GM18870 (cell line): Measurements from ENCODE around the gene KBTBD8.

Experiments
- ATAC-seq: cut with Tn5 transposase; IDR thresholded peaks from one replicate; pipeline ENCODE4 v1.9.1; 2021; ENCODE audit warnings: moderate library complexity; ENCODE audit not compliant: unreplicated experiment

Gene KBTBD8

GRCh38 chr3:67031986-67032385 is 33.9 kb downstream of the KBTBD8 start:
- no peak for ATAC-seq

DNA sequence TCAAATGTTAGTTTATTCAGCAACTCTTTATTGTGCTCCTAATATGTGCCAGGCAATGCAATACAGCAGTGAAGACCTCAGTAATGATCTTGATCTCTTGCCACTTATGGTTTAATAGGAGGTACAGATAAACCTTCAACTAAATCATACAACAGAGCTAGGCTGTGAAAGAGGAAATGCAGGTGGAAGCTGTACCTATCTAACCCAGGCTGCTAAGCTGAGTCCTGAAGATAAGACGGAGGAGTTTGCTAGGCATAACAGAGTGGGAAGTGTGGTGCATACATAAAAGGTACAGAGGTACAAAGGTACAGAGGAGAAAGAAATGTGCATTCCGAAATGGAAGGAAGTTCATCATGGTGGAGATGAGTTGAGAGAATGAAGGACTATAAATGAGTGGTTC is 35.0 kb downstream of the KBTBD8 start:
- ATAC-seq: no peak

DNA sequence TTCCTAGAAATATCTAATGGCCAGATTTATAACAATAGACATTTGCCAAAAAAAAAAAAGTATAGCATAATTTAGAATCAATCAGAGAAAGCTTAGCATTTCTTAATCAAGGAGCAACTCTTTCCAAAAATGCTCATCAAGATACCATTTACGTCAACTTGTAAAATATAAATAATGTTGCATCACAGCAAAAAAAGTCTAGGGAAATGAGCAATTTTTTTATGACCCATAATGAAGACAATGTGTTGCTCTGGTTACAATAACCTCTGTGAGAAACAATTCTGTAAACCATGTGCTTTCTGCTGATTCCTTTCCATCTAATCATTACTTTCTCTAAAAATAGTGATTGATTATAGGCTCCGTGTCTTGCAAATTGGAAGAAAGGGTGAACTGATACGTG is 36.3 kb downstream of the KBTBD8 start:
- ATAC-seq: no peak

- ATAC-seq: no peak
Observed at GRCh38 chr3:67037615-67038014, 39.5 kb downstream of the KBTBD8 start.

DNA sequence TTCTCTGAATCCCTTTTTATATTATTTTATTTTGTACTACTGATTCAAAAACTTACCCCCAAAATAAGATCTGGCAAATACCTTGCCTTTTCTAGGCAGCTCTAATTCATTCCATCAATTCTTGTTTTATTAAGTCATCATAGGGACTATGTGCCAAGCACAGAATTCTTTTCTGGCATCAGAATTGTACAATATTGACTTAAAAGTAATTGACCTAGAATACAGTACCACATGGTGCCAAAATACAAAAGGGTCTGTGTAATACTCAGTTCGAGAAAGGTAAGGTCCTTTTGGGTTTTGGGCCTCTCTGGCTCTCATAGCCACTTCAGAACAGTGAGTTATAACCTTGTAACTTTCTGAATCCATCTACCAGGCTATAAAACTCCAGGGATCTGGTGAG is 46.2 kb downstream of the KBTBD8 start:
- ATAC-seq: no peak

- ATAC-seq: no peak
Observed at GRCh38 chr3:67044955-67045354, 46.8 kb downstream of the KBTBD8 start.

DNA sequence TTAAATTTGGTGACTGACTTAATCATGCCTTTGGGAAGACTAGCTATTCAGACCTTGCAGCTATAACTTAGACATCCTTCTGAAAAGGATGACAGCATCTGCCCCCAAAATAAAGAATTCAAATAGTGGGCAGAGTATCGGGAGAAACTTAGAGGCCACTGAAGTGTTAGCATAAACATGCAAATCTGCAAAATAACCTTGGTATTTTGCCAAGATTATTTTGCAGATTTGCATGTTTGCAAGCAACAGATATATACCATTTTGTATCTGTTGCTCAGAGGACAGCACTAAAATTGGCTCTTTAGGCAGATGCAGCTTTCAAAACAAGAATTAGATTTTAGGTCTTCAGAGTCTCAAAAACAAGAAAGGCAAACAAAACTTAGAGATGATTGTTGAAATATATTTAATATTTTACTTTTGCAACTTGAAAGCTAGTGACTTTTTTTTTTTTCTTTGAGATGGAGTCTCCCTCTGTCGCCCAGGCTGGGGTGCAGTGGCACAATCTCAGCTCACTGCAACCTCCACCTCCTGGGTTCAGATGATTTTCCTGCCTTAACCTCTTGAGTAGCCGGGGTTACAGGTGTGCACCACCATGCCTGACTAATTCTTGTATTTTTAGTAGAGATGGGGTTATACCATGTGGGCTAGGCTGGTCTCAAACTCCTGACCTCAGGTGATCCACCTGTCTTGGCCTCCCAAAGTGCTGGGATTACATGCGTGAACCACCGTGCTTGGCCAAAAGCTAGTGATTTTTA is 47.8 kb downstream of the KBTBD8 start:
- no peak for ATAC-seq

DNA sequence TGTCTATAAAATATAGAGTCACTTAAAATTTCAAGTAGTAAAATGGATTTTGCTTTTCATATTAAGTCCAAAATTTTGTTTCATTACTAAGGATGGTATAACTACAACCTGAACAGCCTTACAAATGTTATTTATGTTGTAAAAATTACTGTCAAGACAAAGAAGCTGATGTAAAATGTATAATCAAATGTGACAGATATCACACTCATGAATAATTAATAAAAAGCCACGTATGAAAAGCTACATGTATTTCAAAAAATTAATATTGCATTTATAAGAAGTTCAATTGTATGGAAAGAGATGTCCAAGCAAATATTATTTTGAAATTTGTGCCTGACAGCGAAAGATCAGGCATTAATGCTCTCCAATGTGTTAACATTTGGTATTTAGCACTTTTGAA is 48.9 kb downstream of the KBTBD8 start:
- no peak for ATAC-seq

DNA sequence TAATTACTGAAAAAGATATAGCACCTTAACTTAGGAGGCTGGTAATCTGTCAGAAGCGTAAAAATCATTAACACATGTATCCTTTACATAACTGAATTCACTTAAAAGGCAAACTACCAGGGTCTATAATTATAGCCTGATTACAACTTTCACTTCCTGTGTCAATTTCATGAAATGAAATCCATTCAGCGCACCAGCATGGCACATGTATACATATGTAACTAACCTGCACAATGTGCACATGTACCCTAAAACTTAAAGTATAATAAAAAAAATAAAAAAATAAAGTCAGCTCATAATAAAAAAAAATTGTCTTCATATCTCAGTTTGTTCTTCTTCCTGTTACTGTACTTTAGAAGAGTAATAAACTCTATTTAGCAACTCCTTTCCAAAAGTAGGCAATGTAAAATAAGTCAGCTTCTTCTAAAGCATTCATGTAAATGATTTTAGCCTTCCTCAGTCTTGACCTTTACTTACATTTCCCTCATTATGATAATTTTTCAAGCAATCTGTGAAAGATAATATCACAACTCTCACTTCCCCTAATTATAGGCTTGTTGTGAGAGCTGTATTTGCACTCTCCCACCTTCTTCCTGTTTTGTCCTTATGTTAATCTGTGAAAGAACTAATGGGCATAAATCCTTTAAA is 50.1 kb downstream of the KBTBD8 start:
- peak; percentile 97 for ATAC-seq

DNA sequence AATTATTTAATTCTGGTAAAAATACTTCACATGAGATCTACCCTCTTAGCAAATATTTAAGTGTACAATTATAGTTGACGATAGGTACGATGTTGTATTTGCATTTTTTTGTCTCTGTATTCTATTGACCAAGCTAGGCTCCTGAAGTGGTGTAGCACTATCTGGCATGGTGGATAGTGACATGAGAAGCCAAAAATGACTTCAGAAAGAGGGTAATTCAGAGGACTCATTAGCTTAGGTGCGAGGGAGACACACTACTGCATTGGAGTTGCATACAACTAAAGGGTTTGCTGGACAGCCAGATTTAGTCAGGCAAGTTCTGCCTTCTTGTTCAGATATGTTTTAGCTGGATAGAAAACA is 50.6 kb downstream of the KBTBD8 start:
- peak; percentile 62 for ATAC-seq

- ATAC-seq: no peak
Observed at GRCh38 chr3:67059443-67059842, 61.3 kb downstream of the KBTBD8 start.
